Measurements from ENCODE around the gene SHB. TPM values are rescaled to one million over a fixed set of nuclear protein-coding genes. Genes with fewer than 3 reads are reported as not detected.

Gene SHB
- total and polyA plus RNA-seq, 2 experiments from 2014 or later, result 20.8 to 48.3 TPM

DNA sequence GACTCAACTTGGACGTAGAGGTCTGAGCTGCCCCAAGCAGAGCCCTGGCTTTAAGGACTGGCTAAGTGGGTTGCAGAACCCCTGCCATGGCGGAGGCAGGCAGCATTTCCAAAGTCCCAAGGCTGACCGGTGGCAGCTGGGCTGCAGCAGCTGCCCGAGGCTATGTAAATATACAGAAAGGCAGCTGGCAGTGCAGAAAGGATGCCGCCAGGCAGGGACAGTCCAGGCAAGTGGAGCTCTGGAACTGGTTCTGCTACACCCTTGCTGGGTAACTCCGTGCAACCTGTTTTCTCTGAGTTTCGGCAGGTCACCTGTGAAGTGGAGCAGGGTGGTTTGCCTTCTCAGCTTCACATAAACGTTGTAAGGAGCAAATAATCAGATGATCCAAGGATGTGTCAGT, 46.0 kb downstream of the SHB start:
- Histone ChIP-seq H3K79me2 (peaks cover 73% of the 10 kb centered on the region), H3K27me3 (no peaks in the 10 kb centered on the region), H3K4me3 (no peak overlapping the region), H3K9me2 (replicated peaks; ENCODE audit: insufficient read depth) (no peaks in the 10 kb centered on the region), H3K9me3 (ENCODE audit: low read depth) (no peaks in the 10 kb centered on the region), H2AFZ (no peak overlapping the region), H3K4me2 (peak overlapping the region; percentile 43), H3K27ac (peak overlapping the region; percentile 78), H4K20me1 (ENCODE audit: insufficient read depth, poor library complexity, severe bottlenecking) (no peaks in the 10 kb centered on the region), H3K36me3 (replicated peaks; ENCODE audit: insufficient read depth, low read depth) (no peaks in the 10 kb centered on the region), H3K4me1 (ENCODE audit: insufficient read depth) (peaks cover 78% of the 10 kb centered on the region)
- WGBS (ENCODE audit: low lambda C conversion rate, missing lambda C conversion rate), result 54% methylated on average over 8 of the region's 8 CpGs
- DNase-seq (ENCODE audit: low spot score), result no peak
- TF ChIP-seq EZH2 (IDR thresholded peaks at IDR 0.05; ENCODE audit: borderline replicate concordance) (no peak), EZH2phosphoT487 (IDR thresholded peaks at IDR 0.05; ENCODE audit: low read depth, severe bottlenecking, unreplicated experiment) (no peak)
- TF ChIP-seq, protein P1, sequence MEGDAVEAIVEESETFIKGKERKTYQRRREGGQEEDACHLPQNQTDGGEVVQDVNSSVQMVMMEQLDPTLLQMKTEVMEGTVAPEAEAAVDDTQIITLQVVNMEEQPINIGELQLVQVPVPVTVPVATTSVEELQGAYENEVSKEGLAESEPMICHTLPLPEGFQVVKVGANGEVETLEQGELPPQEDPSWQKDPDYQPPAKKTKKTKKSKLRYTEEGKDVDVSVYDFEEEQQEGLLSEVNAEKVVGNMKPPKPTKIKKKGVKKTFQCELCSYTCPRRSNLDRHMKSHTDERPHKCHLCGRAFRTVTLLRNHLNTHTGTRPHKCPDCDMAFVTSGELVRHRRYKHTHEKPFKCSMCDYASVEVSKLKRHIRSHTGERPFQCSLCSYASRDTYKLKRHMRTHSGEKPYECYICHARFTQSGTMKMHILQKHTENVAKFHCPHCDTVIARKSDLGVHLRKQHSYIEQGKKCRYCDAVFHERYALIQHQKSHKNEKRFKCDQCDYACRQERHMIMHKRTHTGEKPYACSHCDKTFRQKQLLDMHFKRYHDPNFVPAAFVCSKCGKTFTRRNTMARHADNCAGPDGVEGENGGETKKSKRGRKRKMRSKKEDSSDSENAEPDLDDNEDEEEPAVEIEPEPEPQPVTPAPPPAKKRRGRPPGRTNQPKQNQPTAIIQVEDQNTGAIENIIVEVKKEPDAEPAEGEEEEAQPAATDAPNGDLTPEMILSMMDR (IDR thresholded peaks at IDR 0.05; ENCODE audit: poor library complexity), result no peak

DNA sequence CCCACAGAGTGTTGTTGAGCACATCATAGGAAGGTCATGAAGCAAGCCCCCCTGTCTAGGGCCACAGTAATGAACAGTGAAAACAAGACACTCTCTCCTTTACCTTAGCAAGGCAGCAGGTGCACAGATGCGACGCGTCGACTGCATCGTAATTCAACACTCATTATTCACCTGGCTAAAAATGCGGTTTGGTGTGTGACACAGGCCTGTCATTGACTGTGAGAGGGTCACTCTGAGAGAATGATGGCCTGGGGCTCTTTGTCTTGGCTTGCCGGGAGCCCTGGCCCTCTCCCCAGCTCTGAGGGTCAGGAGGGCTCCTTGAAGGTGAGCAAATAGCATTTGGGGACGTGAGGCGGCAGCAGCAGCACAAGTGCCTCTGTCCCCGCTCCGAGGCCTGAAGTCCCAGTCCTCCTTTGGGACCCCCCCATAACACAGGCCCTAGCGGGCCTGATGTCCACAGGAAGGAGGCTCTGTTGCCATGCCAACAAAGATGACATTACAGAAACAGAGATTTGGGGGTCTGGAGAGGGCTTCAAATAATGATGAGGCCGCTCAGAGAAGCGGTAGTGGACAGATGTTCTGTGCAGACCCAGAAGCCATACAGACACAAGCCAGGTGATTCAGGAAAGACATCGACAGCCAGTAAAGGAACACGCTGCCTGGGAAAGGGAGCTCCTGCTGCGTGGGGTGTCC, 46.7 kb downstream of the SHB start:
- H3K27ac ChIP-seq, result no peak overlapping the region
- H3K79me2 ChIP-seq, result peaks cover 73% of the 10 kb centered on the region
- no peaks in the 10 kb centered on the region for H3K9me3 ChIP-seq (ENCODE audit: low read depth)
- no peaks in the 10 kb centered on the region for H3K36me3 ChIP-seq (replicated peaks; ENCODE audit: insufficient read depth, low read depth)
- peaks cover 81% of the 10 kb centered on the region for H3K4me1 ChIP-seq (ENCODE audit: insufficient read depth)
- WGBS (ENCODE audit: low lambda C conversion rate, missing lambda C conversion rate), result 88% methylated on average over 17 of the region's 17 CpGs
- H2AFZ ChIP-seq, result no peak overlapping the region
- no peak overlapping the region for H3K4me2 ChIP-seq
- H3K9me2 ChIP-seq (replicated peaks; ENCODE audit: insufficient read depth), result no peaks in the 10 kb centered on the region
- no peaks in the 10 kb centered on the region for H4K20me1 ChIP-seq (ENCODE audit: insufficient read depth, poor library complexity, severe bottlenecking)
- H3K27me3 ChIP-seq, result no peaks in the 10 kb centered on the region
- no peak overlapping the region for H3K4me3 ChIP-seq
- no peak for TF ChIP-seq EZH2 (IDR thresholded peaks at IDR 0.05; ENCODE audit: borderline replicate concordance)
- TF ChIP-seq EZH2phosphoT487 (IDR thresholded peaks at IDR 0.05; ENCODE audit: low read depth, severe bottlenecking, unreplicated experiment), result no peak
- TF ChIP-seq, protein P1 (IDR thresholded peaks at IDR 0.05; ENCODE audit: poor library complexity), result no peak
- DNase-seq (ENCODE audit: low spot score), result no peak

DNA sequence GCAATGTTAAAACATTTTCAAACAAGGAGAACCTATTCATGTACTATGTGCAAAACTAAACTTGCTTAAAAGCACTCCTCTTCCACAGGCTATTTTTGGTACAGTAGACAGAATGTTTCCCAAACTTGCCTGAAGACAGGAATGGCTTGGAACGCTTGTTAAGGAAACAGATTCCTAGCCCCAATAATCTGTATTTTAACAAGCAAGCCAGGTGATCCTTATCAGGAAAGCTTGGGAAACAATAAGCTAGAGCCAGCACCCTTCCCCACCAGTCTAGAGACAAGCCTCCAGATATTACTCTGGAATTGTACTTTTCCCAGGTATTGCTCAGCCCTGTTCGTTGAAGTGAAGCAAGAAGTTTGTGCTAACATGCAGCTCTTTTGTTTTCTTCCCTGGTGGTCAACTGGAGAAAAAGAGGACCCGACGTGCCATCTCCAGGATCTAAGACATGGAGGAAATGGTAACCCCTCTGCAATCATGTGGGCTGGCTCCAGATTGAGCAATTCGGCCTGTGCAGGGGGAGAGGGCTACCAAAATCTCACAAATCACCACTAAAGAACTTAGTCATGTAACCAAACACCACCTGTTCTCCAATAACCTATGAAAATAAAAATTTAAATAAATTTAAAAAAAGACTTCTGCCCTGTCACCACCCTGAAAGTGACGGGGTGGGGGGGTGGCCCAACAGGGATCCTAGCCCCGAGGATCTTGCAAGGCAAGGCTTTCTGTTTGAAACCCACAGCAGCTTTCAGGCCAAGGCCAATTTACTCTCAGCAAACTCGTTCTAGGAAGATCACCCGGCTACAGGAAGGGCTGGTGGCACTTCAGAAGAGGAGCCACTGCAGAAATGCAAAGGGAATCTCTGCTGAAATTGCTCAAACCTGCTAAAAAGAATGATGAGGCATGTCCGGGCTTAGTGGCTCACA, 48.6 kb downstream of the SHB start:
- H3K4me1 ChIP-seq (ENCODE audit: insufficient read depth), result peaks cover 77% of the 10 kb centered on the region
- H3K27ac ChIP-seq, result peak overlapping the region; percentile 87
- no peaks in the 10 kb centered on the region for H4K20me1 ChIP-seq (ENCODE audit: insufficient read depth, poor library complexity, severe bottlenecking)
- H3K4me3 ChIP-seq, result no peak overlapping the region
- peaks cover 76% of the 10 kb centered on the region for H3K79me2 ChIP-seq
- no peaks in the 10 kb centered on the region for H3K27me3 ChIP-seq
- H3K9me2 ChIP-seq (replicated peaks; ENCODE audit: insufficient read depth), result no peaks in the 10 kb centered on the region
- WGBS (ENCODE audit: low lambda C conversion rate, missing lambda C conversion rate), result 62% methylated on average over 10 of the region's 10 CpGs
- no peaks in the 10 kb centered on the region for H3K36me3 ChIP-seq (replicated peaks; ENCODE audit: insufficient read depth, low read depth)
- peak overlapping the region; percentile 62 for H3K4me2 ChIP-seq
- TF ChIP-seq, protein P1 (IDR thresholded peaks at IDR 0.05; ENCODE audit: poor library complexity), result no peak
- TF ChIP-seq EZH2 (IDR thresholded peaks at IDR 0.05; ENCODE audit: borderline replicate concordance) (no peak), EZH2phosphoT487 (IDR thresholded peaks at IDR 0.05; ENCODE audit: low read depth, severe bottlenecking, unreplicated experiment) (no peak)
- H2AFZ ChIP-seq, result no peak overlapping the region
- DNase-seq (ENCODE audit: low spot score), result no peak
- no peaks in the 10 kb centered on the region for H3K9me3 ChIP-seq (ENCODE audit: low read depth)
